H1 (cell line): ENCODE measurements around the gene CREBBP. TPM values are rescaled to one million over a fixed set of nuclear protein-coding genes. Genes with fewer than 3 reads are reported as not detected.
A peak's percentile ranks its signal among the peaks of the same experiment; 100 is the strongest.

Source experiments
- ATF3 ChIP-seq: IDR thresholded peaks from 2 replicates; pipeline ENCODE4 v1.6.1; 2011; ENCODE audit warnings: low read depth, mild to moderate bottlenecking, low read length; ENCODE audit not compliant: insufficient read depth
- BRCA1 ChIP-seq: IDR thresholded peaks from 2 replicates; pipeline ENCODE4 v1.6.1; 2012; ENCODE audit warnings: low read depth, low read length, improper control_type of control experiment
- CHD7 ChIP-seq: fragments of 300-600 bp; sonication (generic); IDR thresholded peaks from 2 replicates; pipeline ENCODE4 v1.7.1; 2012; ENCODE audit warnings: low read length, moderate library complexity, mild to moderate bottlenecking, inconsistent platforms; ENCODE audit not compliant: insufficient replicate concordance
- E2F6 ChIP-seq: IDR thresholded peaks from 2 replicates; pipeline ENCODE4 v1.6.1; 2012; ENCODE audit warnings: inconsistent platforms
- GTF2F1 ChIP-seq: IDR thresholded peaks from 2 replicates; pipeline ENCODE4 v1.6.1; 2012; ENCODE audit warnings: low read depth, low read length, improper control_type of control experiment, borderline replicate concordance
- KDM5A ChIP-seq: fragments of 200-600 bp; IDR thresholded peaks from 2 replicates; pipeline ENCODE4 v1.7.1; 2012; ENCODE audit warnings: mild to moderate bottlenecking, low read length, inconsistent platforms, mixed read lengths
- MAX ChIP-seq: IDR thresholded peaks from 2 replicates; pipeline ENCODE4 v1.6.1; 2012; ENCODE audit warnings: inconsistent platforms
- SIN3A ChIP-seq, 2 experiments: IDR thresholded peaks in 1 of 2; conservative IDR thresholded peaks in 1 of 2; 2 replicates each; pipeline ENCODE4 v1.6.1; 2011 to 2012; ENCODE audit warnings: low read length in 2 of 2, improper control_type of control experiment in 1 of 2, low read depth in 1 of 2, mild to moderate bottlenecking in 1 of 2
- polyA plus RNA-seq, 7 experiments: library from polyadenylated mRNA; depleted of rRNA in 3 of 7; stranded (reverse) in 5 of 7; unstranded in 2 of 7; fragments of >200 nt in 5 of 7; fragments of 200-250 nt in 2 of 7; gene quantifications; 1 replicate in 5 of 7; 2 replicates in 1 of 7; 4 replicates in 1 of 7; pipeline versions ENCODE4 v1.2.1 to v1.2.3, GENCODE V29; 2011 to 2013; ENCODE audit warnings: missing spikeins in 2 of 7, mixed read lengths in 2 of 7
- total RNA-seq: library from RNA; stranded (reverse); fragmentation: NEBNext Ultra II Directional; extraction: Animal tissue kit (Norgen Biotek cat#: 25700); gene quantifications from 2 replicates; pipeline ENCODE4 v1.2.1, GENCODE V29; 2021

Gene CREBBP
- total and polyA plus RNA-seq, 2 of the 8 experiments (the other 6 are each of a cell fraction or from before 2014, with no cell fraction given): 10.0 to 60.1 TPM

GRCh38 chr16:3717235-3718018 is 163.1 kb downstream of the CREBBP start, which contains the start of gene TRAP1 (continued):
- TF ChIP-seq CHD7 (no peak), GTF2F1 (no peak), ATF3 (peak; percentile 49; the same call in 1 of the 2 replicates), MAX (peak; percentile 90), SIN3A (conservative IDR thresholded peaks at IDR 0.05 in 1 of 2, IDR thresholded peaks at IDR 0.05 in 1 of 2; ENCODE audit: low read depth in 1 of 2, low read length in 2 of 2) (peak; percentile 32 to 70; a peak in 2 of 4 replicates), E2F6 (peak; percentile 65; the same call in 1 of the 2 replicates), BRCA1 (no peak), KDM5A (peak; percentile 66)
